ENCODE results near the gene CPA1. TPM values are rescaled to one million over a fixed set of nuclear protein-coding genes. Genes with fewer than 3 reads are reported as not detected.

Gene CPA1
- total and polyA plus RNA-seq, 10 donors = 0.79 to 8.1 (median 2.2) TPM

DNA sequence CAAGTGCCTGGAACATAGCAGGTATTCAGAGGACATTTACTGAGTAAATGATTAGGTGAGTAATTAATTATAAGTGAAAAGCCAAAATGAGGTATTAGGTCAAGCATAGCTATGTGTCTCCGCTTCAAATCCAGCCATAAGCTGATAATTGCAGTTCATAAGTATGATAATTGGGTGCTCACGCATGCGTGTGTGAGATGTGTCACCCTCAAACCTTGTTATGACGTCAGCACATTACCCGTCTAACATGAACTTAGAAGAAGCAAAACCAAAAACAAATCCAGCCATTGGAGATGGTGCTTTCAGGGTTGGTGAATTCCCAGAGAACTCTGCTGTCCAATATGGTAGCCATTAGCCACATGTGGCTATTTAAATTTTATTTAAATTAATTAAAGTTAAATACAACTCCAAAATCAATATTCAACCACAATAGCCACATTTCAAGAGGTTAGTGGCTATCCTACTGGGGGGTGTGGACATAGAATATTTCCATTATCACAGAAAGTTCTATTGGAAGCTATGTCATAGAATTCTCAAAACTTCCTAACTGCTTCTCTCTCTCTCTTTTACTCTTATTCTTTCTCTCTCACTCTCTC is 35.9 kb upstream of the CPA1 start, which contains the start of gene CPA5:
Gene CPA5, plus strand, starts transcription at position 546 of the 596 bp plus-strand sequence. CDS start 1,670 bp downstream, outside the sequence.
- no peak for TF ChIP-seq POLR2AphosphoS5 (IDR thresholded peaks at IDR 0.05)
- 90 to 98% (median 92%) methylated on average over 5 of the region's 5 CpGs for WGBS, 5 donors
- H3K4me3 ChIP-seq = no peak within 1 kb of the TSS
- no peaks in the 10 kb centered on the region for H3K36me3 ChIP-seq
- no peaks in the 10 kb centered on the region for H3K27me3 ChIP-seq (replicated peaks in 1 of 7)
- DNase-seq = no peak
- intact Hi-C loops (cut with DNase I; ENCODE audit: low total_unique reads) = no loop called here
- H3K4me1 ChIP-seq = no peaks in the 10 kb centered on the region
- H3K9me3 ChIP-seq = peaks cover 0 to 5% (median 0%) of the 10 kb centered on the region in 8 donors
- no peak within 1 kb of the TSS for H3K27ac ChIP-seq

DNA sequence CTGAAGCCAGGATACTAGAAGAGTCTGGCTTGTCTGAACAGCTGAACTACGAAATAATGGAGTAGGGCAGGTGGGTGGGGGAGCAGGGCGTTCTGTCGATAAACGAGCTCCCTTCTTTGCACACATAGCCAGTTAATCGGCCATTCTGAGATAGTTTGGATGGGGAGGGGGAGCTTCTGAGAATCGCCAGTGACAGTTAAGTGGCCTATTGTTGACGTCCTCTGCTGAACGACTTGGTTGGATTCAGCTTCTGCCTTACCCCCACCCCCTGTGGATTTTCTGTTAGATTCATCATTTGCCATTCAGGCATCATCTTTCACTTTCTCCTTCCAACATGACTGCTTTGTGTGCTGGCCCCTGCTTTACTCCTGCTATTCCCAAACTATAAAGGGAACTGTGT is 35.2 kb upstream of the CPA1 start:
- 65 to 87% (median 81%) methylated on average over 8 of the region's 8 CpGs for WGBS, 5 donors
- no peak for TF ChIP-seq POLR2AphosphoS5 (IDR thresholded peaks at IDR 0.05)
- TF ChIP-seq POLR2A (IDR thresholded peaks at IDR 0.05) = no peak
- TF ChIP-seq, protein P1, sequence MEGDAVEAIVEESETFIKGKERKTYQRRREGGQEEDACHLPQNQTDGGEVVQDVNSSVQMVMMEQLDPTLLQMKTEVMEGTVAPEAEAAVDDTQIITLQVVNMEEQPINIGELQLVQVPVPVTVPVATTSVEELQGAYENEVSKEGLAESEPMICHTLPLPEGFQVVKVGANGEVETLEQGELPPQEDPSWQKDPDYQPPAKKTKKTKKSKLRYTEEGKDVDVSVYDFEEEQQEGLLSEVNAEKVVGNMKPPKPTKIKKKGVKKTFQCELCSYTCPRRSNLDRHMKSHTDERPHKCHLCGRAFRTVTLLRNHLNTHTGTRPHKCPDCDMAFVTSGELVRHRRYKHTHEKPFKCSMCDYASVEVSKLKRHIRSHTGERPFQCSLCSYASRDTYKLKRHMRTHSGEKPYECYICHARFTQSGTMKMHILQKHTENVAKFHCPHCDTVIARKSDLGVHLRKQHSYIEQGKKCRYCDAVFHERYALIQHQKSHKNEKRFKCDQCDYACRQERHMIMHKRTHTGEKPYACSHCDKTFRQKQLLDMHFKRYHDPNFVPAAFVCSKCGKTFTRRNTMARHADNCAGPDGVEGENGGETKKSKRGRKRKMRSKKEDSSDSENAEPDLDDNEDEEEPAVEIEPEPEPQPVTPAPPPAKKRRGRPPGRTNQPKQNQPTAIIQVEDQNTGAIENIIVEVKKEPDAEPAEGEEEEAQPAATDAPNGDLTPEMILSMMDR (IDR thresholded peaks at IDR 0.05 in 8 of 11, conservative IDR thresholded peaks at IDR 0.05 in 3 of 11) = no peak
- intact Hi-C loops (cut with DNase I; ENCODE audit: low total_unique reads) = no loop called here

DNA sequence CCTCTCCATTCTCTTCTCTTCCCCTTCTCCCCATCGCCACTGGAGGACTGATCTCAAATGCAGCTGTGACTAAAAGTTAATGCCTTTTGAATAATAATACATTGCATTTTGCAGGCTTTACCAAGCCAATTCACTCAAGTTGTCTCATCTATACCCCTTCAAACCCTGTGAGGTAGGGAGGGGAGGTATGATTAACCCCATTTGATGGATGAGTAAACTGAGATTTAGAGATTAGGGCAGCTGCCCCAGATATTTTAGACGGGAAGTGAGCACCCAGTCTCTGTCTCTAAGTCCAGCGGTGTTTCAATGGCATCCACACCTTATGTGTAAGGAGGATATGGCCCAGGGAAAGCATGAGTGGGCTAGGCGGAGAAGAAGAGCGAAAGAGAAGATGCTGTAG is 34.6 kb upstream of the CPA1 start:
- Histone ChIP-seq H3K4me1 (peaks cover 0 to 10% (median 8%) of the 10 kb centered on the region in 6 donors), H3K27ac (no peak overlapping the region), H3K36me3 (no peaks in the 10 kb centered on the region), H3K9me3 (peaks cover 0 to 5% (median 0%) of the 10 kb centered on the region in 8 donors), H3K27me3 (replicated peaks in 1 of 7) (no peaks in the 10 kb centered on the region), H3K4me3 (no peak overlapping the region)
- TF ChIP-seq, protein P1 (IDR thresholded peaks at IDR 0.05 in 8 of 11, conservative IDR thresholded peaks at IDR 0.05 in 3 of 11) = no peak
- TF ChIP-seq POLR2A (IDR thresholded peaks at IDR 0.05) (no peak), POLR2AphosphoS5 (IDR thresholded peaks at IDR 0.05) (no peak)
- intact Hi-C loops (cut with DNase I; ENCODE audit: low total_unique reads) = no loop called here
- no peak for DNase-seq
- WGBS, 5 donors = 70 to 96% (median 93%) methylated on average over 4 to 5 of the region's 5 CpGs

More for the DNA sequence above, 35.2 kb upstream of the CPA1 start:
- no peak overlapping the region for H3K27ac ChIP-seq
- peaks cover 0 to 4% (median 2%) of the 10 kb centered on the region in 6 donors for H3K4me1 ChIP-seq
- DNase-seq = no peak
- no peaks in the 10 kb centered on the region for H3K27me3 ChIP-seq (replicated peaks in 1 of 7)
- H3K4me3 ChIP-seq = no peak overlapping the region
- no peaks in the 10 kb centered on the region for H3K36me3 ChIP-seq
- peaks cover 0 to 5% (median 0%) of the 10 kb centered on the region in 8 donors for H3K9me3 ChIP-seq

DNA sequence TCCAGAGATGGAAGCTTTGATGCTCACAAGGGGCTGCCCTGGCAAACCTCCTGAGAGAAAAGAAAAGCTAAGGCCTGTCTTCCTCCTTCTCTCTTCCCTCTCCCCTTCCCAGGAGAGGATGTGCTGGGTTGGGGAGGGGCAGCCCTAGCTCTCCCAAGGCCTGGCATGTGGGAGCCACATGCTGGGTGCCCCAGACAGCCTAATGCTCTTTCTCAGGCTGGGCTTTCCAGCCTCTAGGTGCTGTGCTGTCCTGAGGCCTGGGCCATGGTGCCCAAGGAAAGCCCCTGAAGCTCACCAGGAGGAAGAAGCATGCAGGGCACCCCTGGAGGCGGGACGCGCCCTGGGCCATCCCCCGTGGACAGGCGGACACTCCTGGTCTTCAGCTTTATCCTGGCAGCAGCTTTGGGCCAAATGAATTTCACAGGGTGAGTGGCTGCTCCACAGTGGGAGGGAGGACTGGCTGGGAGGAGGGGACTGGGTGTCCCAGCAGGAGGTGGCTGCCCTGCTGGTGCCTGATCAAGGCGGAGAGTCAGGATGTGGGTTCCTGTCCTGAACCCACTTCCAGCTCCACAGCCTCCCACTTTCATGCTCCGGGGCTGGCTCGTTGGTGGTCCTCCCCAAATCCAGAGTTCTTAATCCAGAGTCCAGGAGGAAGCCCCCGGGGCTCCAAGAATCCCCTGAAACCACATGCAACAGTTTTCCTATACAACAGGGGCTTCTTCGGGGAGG is 34.0 kb upstream of the CPA1 start:
- no peaks in the 10 kb centered on the region for H3K27me3 ChIP-seq (replicated peaks in 1 of 7)
- no peak overlapping the region for H3K4me3 ChIP-seq
- peaks cover 0 to 5% (median 0%) of the 10 kb centered on the region in 8 donors for H3K9me3 ChIP-seq
- no peak for DNase-seq
- intact Hi-C loops (cut with DNase I; ENCODE audit: low total_unique reads) = no loop called here
- no peaks in the 10 kb centered on the region for H3K36me3 ChIP-seq
- H3K4me1 ChIP-seq = peaks cover 0 to 16% (median 12%) of the 10 kb centered on the region in 6 donors
- TF ChIP-seq POLR2A (IDR thresholded peaks at IDR 0.05) (no peak), POLR2AphosphoS5 (IDR thresholded peaks at IDR 0.05) (no peak)
- TF ChIP-seq, protein P1 (IDR thresholded peaks at IDR 0.05 in 8 of 11, conservative IDR thresholded peaks at IDR 0.05 in 3 of 11) = no peak
- H3K27ac ChIP-seq = no peak overlapping the region
- 85 to 90% (median 85%) methylated on average over 5 to 10 of the region's 10 CpGs for WGBS, 5 donors
